Activated CD4-positive, alpha-beta T cell treated with anti-CD3 and anti-CD28 coated beads, Interleukin-2, amount 50 U/mL, for 48 hours (primary cell): ENCODE results near the gene PEG3.
"Not testable (repeated sequence)": the region's sequence is repeated elsewhere in the genome, so short reads cannot be mapped to it uniquely, and the experiment has no call there.

Source experiments
- DNase-seq, 2 experiments: peaks; one replicate each; pipeline ENCODE4 v3.0.0-alpha.2; 2020

PEG3 gene

GRCh38 chr19:56840451-56841192 lies at the start of gene PEG3, which contains the start of gene ZIM2:
PEG3 (minus strand) TSS chr19:56840726; CDS start chr19:56824655, 16,071 bp downstream.
ZIM2 (minus strand) TSS chr19:56840726; CDS start chr19:56824277, 16,449 bp downstream.
- DNase-seq, result no peak

- DNase-seq, result no peak
These were observed 44.9 kb upstream of the PEG3 start for GRCh38 chr19:56885173-56885985.

GRCh38 chr19:56884441-56884840 lies 43.9 kb upstream of the PEG3 start:
- no peak for DNase-seq

- no peak for DNase-seq
These were observed 40.2 kb upstream of the PEG3 start for GRCh38 chr19:56880592-56881190.

- no peak for DNase-seq
These were observed 36.7 kb upstream of the PEG3 start for GRCh38 chr19:56877069-56877715.

GRCh38 chr19:56875717-56876116 lies 35.2 kb upstream of the PEG3 start:
- DNase-seq, result no peak

GRCh38 chr19:56874530-56874929 lies 34.0 kb upstream of the PEG3 start:
- DNase-seq, result no peak

- DNase-seq, result no peak
These were observed 33.0 kb upstream of the PEG3 start for GRCh38 chr19:56873493-56873892.

GRCh38 chr19:56869886-56870285 lies 29.4 kb upstream of the PEG3 start:
- no peak for DNase-seq

GRCh38 chr19:56868446-56868845 lies 27.9 kb upstream of the PEG3 start:
- DNase-seq, result no peak

- no peak for DNase-seq
These were observed 26.0 kb upstream of the PEG3 start for GRCh38 chr19:56866538-56866937.

- DNase-seq, result no peak
These were observed 24.1 kb upstream of the PEG3 start for GRCh38 chr19:56864443-56865125.

GRCh38 chr19:56862741-56863140 lies 22.2 kb upstream of the PEG3 start:
- DNase-seq, result no peak

GRCh38 chr19:56860409-56860808 lies 19.9 kb upstream of the PEG3 start:
- DNase-seq, result not testable (repeated sequence)

- DNase-seq, result no peak
These were observed 17.5 kb upstream of the PEG3 start for GRCh38 chr19:56858026-56858425.

- DNase-seq, result no peak
These were observed 16.3 kb upstream of the PEG3 start for GRCh38 chr19:56856822-56857221.

GRCh38 chr19:56852361-56852760 lies 11.8 kb upstream of the PEG3 start:
- DNase-seq, result not testable (repeated sequence)

GRCh38 chr19:56848166-56848565 lies 7.6 kb upstream of the PEG3 start:
- no peak for DNase-seq

- DNase-seq, result no peak
These were observed 1.9 kb upstream of the PEG3 start for GRCh38 chr19:56842412-56842811.

GRCh38 chr19:56841193-56841543 lies 642 bp upstream of the PEG3 start:
- no peak for DNase-seq

- no peak for DNase-seq
These were observed 675 bp downstream of the PEG3 start for GRCh38 chr19:56839652-56840450.
